HG02678 (cell line): ENCODE data around the gene RELB.

Experiments used
- ATAC-seq: cut with Tn5 transposase; IDR thresholded peaks from one replicate; pipeline ENCODE4 v1.9.1; 2021; ENCODE audit warnings: mild to moderate bottlenecking, moderate library complexity; ENCODE audit not compliant: unreplicated experiment

RELB gene

DNA sequence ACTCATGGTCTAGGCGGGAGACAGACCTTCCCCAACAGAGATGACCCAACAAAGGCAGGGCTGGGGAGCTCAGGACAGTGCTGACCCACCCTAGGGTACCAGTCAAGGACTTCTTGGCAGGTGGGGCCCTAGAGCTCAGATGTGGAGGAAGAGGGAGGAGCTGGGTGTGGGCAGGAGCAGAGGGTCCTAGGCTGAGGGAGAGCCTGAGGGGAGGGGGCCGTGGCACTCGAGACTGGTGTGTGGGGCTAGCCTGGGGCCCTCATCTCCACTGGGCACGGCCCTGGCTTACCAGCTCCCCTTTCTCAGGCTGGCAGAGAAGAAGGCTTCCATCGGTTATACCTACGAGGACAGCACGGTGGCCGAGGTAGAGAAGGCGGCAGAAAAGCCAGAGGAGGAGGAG lies 56.2 kb downstream of the RELB start:
- ATAC-seq: no peak

DNA sequence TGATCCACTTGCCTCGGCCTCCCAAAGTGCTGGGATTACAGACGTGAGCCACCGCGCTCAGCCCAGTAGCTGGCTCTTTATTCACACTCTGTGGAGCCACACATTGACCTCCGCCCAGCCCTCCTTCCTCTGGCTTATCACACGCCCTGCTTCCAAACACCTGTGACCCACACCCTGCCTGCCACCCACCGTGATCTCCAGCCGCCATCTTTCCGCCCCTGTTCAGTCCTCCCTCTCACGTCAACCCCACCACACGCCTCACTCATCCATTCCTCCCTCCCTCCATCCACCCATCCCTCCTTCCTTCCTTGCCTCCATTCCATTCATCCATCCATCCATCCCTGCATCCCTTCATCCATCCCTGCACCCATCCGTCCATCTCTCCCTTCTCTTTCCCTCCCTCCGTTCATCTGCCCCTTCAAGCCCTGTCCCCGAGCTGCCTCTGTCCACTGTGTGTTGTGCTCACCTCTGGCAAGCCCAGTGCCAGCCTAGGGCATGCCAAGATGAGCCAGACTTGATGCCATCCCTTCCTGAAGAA lies 57.4 kb downstream of the RELB start:
- no peak for ATAC-seq

DNA sequence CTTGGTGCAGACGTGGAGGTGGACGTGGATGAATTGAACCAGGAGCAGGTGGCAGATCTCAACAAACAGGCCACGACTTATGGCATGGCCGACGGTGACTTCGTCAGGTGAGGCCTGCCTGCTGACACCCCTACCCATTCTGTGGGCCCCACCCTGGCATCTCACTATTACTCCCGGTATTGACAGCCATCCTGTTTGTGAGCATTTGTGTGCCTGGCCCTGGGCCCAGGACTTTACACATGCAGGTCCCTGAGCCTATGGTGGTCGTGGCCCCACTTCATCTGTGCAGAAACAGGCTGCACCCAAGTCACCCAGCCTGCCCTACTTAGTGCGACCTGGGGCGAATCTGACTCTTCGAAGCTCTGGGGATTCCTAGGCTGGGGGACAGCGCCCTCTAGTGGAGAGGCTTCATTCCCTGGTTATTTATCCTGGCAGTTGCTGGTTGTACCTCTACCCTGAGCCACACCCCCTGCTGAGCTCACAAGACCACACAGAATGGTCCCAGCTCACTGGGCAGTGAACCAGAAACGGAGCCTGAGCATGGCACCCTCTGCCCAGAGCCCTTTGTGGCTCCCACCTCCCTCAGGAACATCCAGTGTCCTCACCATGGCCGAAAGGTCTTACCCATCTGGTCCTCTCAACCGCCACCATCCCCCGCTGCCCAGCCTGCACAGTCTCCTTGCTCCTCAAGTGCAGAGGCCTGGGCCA lies 58.1 kb downstream of the RELB start:
- no peak for ATAC-seq

DNA sequence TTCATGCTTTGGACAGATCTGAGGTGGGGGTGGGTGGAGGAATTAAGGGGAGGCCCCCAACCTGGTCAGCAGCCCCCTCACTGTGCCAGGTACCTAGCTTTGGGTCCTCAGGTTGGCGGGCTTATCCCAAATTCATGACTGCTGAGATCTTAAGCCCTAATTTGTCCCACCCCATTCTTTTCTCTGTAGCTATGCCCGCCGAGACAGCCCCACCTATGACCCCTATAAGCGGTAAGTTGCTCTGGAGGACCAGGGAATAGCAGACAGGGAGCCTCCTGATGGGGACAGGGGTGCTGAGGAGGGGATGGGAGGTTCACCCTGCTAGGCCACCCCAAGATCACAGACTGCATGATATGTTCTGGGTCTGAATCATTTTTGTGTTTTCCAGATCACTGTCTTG lies 60.7 kb downstream of the RELB start:
- no peak for ATAC-seq

DNA sequence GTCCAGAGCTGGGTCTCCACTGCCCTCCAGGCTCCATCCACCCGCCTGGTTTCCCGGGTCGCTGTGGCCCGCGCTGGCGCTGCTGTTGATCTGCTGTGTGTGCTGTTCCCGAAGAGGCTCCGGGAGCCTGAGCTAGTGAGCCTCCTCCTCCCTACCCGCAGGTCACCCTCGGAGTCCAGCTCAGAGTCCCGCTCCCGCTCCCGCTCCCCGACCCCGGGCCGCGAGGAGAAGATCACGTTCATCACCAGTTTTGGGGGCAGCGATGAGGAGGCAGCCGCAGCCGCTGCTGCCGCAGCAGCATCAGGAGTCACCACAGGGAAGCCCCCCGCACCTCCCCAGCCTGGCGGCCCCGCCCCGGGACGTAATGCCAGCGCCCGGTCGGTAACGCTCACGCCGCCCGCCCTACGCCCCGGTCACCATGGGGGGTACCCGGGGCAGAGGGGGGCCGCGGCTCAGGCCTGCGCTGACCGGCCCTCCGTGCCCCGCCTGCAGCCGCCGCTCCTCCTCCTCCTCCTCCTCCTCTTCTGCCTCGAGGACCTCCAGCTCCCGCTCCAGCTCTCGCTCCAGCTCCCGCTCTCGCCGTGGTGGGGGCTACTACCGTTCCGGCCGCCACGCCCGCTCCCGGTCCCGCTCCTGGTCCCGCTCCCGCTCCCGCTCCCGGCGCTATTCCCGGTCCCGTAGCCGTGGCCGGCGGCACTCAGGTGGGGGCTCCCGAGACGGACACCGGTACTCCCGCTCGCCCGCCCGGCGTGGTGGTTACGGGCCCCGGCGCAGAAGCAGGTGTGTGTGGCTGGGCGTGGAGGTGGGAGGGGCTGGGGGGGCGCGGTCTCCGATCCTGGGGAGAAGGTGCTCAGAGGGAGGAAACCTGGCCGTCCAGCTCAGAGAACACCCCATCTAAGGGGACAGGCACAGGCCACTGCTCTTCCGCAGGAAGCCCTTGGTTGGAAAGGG lies 62.9 kb downstream of the RELB start:
- no peak for ATAC-seq

DNA sequence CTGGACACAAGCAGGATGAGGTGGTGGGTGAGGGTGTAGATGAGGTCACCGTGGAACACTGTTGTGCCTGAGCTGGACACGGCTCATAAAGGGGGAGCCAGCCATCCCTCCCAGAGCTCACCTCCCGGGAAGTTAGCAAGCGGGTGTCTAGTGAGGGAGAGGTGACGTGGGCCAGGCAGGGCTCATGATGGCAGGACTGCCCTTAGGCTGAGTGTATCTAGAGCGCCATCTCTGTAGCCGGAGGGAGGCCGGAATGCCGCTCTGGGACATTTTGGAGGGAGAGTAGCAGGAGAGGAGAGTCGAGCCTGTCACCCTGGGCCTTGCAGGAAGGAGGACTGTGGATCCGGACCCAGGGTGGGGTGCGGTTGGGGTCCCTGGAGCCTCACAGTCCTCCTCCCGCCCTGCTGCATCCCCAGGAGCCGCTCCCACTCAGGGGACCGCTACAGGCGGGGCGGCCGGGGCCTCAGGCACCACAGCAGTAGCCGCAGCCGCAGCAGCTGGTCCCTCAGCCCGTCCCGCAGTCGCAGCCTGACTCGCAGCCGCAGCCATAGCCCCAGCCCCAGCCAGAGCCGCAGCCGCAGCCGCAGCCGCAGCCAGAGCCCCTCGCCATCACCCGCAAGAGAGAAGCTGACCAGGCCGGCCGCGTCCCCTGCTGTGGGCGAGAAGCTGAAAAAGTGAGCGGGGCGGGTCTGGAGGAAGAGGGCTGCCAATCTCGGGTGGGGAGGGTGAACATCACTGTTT lies 65.8 kb downstream of the RELB start:
- ATAC-seq: no peak

DNA sequence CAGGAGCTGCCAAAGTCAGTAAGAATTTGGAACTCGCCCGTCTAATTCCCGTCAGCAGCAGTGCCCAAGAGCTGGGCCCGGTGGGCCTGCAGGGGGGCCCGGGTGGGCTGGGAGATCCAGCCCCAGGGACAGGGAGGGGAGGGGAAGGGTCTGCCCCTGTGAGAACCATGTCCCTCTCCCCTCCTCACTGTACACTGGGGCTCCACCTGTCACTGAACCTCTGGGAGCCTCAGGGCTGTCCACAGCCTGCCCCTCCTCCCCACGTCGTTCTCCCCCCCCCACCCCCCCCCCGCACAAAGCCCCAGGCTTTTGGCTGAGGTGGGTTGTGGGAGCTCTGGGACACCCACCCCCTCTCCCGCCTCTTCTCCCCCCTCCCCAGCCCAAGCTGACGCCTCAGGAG lies 66.8 kb downstream of the RELB start:
- no peak for ATAC-seq

DNA sequence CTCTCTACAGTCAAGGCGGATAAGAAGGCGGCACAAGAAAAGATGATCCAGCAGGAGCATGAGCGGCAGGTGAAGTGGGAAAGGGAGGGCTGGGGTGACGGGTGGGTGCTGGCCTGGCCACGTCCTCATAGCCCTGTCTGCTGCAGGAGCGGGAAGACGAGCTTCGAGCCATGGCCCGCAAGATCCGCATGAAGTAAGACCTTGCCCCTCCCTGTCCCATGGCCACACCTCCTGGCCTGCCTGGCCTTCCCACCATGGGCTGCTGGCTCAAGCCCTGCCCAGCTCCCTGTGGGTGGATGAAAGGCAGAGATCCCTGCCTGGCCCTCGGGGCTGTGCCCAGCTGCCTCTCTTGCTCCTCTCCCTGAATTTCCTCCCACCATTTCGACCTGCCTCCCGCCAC lies 67.8 kb downstream of the RELB start:
- no peak for ATAC-seq

DNA sequence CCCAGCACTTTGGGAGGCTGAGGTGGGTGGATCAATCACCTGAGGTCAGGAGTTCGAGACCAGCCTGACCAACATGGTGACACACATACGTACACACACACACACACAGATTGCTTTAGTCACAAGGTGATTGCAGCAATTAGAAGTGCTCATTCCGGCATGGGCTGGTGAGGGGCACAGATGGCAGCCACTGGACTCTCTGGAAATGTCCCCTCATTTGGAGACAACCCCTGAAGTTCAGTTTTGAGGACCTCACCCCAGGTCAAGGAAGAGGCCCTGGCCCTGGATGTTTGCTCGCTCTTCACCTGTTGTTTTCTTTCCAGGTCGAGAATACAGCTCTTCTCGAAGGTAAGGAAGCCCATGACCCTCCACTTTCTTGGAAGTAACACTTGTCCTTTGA lies 69.0 kb downstream of the RELB start:
- no peak for ATAC-seq

DNA sequence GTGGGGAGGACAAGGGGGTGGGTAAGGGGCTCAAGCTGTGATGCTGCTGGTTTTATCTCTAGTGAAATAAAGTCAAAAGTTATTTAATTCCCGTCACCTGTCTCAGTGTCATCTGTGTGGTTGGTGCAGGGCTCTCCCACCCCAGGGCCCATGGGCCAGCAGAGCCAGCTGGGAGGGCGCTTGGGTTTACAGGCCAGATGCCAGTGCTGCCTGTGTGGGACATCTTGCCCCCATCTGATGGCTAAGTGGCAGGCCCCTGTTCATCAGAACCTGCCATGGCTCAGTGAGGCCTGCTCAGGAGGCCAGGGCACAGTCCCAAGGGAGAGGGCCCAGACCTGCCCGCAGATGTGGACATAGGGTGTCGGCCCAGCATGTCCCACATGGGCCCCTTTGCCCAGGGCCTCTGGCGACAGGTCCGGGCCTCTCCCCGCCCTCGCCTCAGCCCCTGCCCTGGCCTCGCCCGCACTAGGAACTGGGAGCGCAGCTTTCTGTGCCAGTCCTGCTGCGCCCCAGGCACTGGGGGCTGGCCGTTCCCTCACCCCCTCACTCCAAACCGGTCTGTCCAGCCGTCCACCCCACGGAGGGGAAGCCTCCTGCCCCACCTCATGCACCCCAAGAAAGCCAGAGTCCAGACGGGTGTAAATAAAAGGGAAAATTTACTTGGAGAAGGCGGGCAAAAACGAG lies 69.7 kb downstream of the RELB start:
- ATAC-seq: no peak

DNA sequence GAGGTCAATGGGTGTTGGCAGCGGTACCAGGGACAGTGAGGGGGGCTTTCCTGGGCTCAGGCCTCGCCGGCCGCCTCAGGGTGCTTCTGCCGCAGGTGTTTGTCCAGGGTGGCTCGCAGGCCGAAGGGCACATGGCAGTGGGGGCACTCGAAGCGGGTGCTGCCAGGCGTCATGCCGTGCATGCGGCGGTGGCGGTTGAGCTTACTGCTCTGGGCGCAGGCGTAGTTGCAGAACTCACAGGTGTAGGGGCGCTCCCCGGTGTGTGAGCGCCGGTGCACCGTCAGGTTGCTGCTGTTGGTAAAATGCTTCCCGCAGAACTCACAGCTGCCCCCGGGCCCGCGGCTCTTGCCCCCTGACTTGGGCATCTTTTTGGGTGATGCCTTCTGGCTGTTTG lies 70.3 kb downstream of the RELB start:
- no peak for ATAC-seq

DNA sequence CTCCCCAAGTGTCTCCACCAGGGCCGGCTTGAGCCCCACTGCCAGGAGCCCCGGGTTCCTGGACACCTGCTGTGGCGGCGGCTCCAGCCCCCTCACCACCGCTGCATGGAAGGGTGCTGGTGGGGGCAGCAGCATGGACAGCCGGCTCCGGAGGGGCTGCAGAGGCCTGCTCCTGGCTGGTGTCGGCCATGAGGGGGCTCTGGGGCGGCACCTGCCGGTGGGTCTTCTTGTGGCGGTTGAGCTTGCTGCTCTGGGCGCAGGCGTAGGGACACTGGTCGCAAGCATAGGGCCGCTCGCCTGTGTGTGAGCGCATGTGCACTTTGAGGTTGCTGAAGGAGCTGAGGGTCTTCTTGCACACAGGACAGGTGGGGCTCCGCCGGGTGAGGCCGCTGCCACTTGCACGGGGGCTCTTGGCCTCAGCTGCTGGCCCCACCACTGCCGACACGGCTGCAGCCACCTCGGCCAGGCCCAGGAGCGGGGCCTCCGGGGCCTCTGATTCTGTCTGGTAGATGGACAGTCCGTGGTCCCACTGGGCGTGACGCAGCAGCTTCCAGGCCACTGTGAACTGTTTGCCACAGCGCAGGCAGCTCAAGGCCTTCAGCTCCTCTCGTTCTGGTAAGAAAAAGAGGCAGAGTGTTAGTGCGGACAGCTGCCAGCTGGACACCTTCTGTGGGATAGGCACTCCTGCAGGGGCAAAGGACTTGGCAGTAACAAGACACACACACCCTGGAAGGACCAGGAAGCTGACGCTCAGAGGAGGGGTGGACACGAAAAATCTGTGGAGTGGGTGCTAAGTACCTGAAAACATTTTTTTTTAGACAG lies 70.9 kb downstream of the RELB start:
- ATAC-seq: no peak

DNA sequence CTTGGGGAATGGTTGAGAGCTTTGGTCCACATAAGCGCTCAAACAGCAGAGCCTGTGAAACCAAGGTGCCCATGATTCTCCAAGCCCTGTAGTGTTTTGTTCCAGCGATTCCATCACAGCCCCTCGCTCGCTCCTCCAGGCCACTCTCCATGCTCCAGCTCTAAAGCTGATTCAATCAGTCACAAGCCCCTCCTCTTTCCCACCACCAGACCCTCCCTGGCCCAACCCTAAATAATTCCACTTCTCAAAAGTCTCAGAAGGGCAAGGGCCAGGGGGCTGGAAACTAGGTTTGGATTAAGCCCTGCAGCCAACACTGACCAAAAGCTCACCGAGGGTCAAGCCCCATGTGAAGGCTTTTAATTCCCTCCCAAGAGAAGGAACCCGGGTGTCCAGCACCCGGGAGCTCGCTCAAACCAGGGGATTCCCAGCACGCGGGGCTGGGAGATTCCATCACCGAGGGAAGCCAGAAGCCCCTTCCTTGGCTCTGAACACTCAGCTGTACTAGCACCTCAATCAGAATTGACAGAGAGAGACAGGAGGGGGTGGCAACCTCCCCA lies 73.6 kb downstream of the RELB start:
- no peak for ATAC-seq

DNA sequence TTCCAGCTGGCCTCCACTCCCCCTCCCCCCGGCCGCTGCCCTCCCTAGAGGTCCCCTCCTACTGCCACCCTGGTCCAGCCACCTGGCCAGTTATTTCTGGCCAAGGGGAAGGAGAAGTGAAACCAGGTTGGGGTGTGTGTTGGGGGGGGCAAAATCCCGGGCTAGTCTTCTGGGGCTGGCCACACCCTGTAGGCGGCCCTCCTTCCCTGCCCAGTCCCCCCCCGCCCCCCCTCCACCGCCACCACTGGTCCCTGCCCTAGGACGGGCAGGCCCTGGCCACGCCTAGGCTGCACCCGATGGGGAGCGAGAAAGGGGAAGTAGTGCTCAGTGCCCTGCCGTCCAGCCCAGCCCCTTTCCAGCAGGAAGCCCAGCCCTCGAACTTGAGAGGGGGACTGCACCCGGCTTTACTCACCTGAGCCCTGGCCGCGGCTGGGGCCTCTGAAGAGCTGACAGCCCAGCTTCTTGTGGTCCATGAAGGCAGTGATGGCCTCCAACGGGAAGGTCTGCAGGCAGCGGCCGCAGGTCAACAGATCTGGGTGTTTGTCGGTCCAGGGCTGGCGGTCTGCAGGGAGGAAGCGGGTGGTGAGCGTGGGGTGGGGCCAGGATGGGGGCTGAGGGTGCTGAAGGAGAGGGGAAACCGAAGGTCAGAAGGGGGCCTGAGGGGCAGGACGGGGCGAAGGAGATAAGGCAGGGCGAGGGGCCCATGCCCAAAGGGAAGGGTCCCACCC lies 74.2 kb downstream of the RELB start:
- ATAC-seq: peak; percentile 66

DNA sequence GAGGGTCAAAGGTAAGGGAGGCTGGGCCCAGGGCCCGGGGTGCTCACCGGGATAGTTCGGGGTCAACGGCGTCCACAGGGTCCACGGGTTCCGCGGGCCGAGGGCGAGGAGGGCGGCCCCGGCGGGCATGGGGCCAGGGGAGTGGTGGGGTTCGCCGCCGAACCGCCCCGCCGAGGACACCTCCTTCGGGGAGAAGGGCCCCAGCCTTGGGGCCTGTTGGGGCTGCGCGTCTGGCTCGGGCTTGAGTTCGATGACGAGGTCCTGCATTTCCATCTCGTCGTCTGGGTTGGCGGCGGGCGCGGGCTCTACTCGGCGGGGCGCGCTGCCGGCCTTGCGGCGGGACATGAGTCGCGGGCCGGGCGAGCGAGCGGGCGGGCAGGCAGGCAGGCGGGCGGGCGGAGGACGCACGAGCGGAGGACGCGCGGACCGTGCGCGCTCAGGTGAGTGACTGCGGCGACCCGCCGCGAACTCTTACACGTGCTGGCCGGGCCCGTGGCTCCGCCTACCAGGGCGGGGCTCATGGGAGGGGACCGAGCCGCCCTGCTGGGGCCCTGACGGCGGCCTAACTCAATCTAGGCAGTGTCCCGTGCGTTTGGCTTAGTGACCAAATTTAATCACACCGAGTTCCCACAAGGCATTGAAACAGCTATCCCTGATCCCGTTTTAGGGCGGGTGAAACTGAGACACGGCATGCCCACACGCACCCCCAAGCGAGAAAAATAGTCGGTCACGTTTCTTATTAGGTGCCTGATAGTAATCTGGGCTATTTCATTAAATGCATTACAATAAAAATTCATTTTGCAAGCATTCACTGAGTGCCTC lies 75.0 kb downstream of the RELB start, which contains the start of gene ZNF296:
ZNF296 (minus strand) TSS at position 450 of the 822 bp plus-strand sequence; CDS start at position 345, 105 bp downstream.
- peak; percentile 43 for ATAC-seq

DNA sequence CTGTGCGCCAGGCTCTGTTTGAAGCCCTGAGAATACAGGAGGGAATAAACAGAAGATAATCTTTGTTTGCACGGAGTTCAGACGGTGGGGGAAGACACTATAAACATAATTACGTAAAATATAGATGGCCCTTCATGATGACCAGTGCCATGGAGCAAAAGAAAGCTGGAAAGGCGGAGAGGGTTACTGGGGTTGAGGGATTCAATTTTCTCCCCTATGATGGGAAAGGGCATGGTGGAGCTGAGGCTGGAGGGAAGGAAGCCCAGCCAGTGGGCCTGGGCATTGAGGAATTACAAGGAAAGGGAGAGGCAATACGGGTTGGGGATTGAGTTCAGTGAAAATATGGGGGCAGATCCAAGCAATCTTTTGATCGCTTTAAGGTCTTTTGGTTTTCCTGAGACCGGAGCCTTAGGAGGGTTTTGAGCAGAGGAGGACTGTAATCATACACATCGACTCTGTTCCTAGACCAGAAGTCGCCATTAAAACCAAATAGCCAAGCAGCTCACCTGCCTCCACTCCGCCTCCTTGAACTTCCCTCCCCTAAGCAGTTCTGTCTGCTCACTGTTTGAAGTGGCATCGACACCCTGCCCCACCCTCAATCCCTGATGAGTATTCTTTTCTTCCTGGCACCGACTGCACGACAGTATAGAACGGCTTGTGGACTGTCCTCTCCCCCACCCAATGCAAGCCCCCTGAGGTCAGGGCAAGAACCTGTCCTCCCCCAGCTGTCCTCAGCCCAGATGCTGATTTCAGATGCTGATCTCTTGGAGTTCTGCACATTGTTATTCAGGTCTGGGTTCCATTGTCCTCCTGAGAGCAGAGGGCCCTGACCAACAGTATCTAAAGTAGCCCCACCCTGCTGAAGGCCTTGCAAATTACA lies 75.8 kb downstream of the RELB start:
- no peak for ATAC-seq
